PC-9 (cell line): Measurements from ENCODE around the gene POLD3. TPM values are rescaled to one million over a fixed set of nuclear protein-coding genes. Genes with fewer than 3 reads are reported as not detected.

Source experiments
- BruUV-seq: library from RNA; stranded (reverse); fragments of 400-500 nt; replicated peaks from 2 replicates; lab custom pipeline; 2021; lab: Mats Ljungman, UMichigan
- CTCF ChIA-PET: fragments of 300-600 bp; sonication (Branson Sonifier 250); formaldehyde crosslinking; loops from one replicate; lab custom pipeline; 2022; ENCODE audit warnings: antibody characterized with exemption; lab: Charles Lee
- POLR2A ChIA-PET: fragments of 300-600 bp; sonication (Branson Sonifier 250); formaldehyde crosslinking; loops from one replicate; lab custom pipeline; 2022; ENCODE audit warnings: antibody characterized with exemption; ENCODE audit not compliant: unreplicated experiment; lab: Charles Lee
- DNase-seq, 2 experiments: peaks; one replicate each; pipeline versions ENCODE4 v3.0.0 to v3.0.0-alpha.2; 2015 to 2022; ENCODE audit warnings: mixed read lengths in 1 of 2
- H2AFZ ChIP-seq: fragments of 200-600 bp; sonication (generic); 2 replicates; pipeline ENCODE4 v1.8.1; 2017; ENCODE audit warnings: antibody characterized with exemption
- H3F3A ChIP-seq: fragments of 200-600 bp; sonication (generic); 2 replicates; pipeline ENCODE4 v1.8.1; 2017; ENCODE audit warnings: antibody characterized with exemption, mild to moderate bottlenecking, low read depth; ENCODE audit not compliant: insufficient read depth
- H3K27ac ChIP-seq: fragments of 200-600 bp; sonication (generic); 2 replicates; pipeline ENCODE4 v1.6.1; 2016; ENCODE audit warnings: mixed run types
- H3K27me3 ChIP-seq: fragments of 200-600 bp; sonication (generic); 2 replicates; pipeline ENCODE4 v1.6.1; 2016; ENCODE audit warnings: low read depth, mixed run types; ENCODE audit not compliant: insufficient read depth
- H3K36me3 ChIP-seq: fragments of 200-600 bp; sonication (generic); 2 replicates; pipeline ENCODE4 v1.6.1; 2016; ENCODE audit warnings: low read depth, mixed run types
- H3K4me1 ChIP-seq: fragments of 200-600 bp; sonication (generic); replicated peaks from 2 replicates; pipeline ENCODE4 v1.6.1; 2016; ENCODE audit warnings: mixed run types; ENCODE audit not compliant: insufficient read depth
- H3K4me2 ChIP-seq: fragments of 200-600 bp; sonication (generic); 2 replicates; pipeline ENCODE4 v1.6.1; 2017; ENCODE audit warnings: mixed run types
- H3K4me3 ChIP-seq: fragments of 200-600 bp; sonication (generic); 2 replicates; pipeline ENCODE4 v1.6.1; 2016; ENCODE audit warnings: mixed run types
- H3K79me2 ChIP-seq: fragments of 200-600 bp; sonication (generic); 2 replicates; pipeline ENCODE4 v1.6.1; 2017; ENCODE audit warnings: low read depth, mixed run types
- H3K9me2 ChIP-seq: fragments of 200-600 bp; sonication (generic); 2 replicates; pipeline ENCODE4 v1.8.1; 2017; ENCODE audit warnings: mild to moderate bottlenecking; ENCODE audit not compliant: insufficient read depth
- H3K9me3 ChIP-seq: fragments of 200-600 bp; sonication (generic); 2 replicates; pipeline ENCODE4 v1.8.1; 2016; ENCODE audit warnings: low read depth; ENCODE audit not compliant: insufficient read depth
- H4K20me1 ChIP-seq: fragments of 200-600 bp; sonication (generic); 2 replicates; pipeline ENCODE4 v1.8.1; 2017; ENCODE audit not compliant: insufficient read depth
- CTCF ChIP-seq: fragments of 200-600 bp; sonication (generic); conservative IDR thresholded peaks from 2 replicates; pipeline ENCODE4 v1.6.1; 2017; ENCODE audit warnings: mixed run types, antibody characterized with exemption, mild to moderate bottlenecking, moderate library complexity
- EZH2 ChIP-seq: fragments of 200-600 bp; sonication (generic); IDR thresholded peaks from 2 replicates; pipeline ENCODE4 v1.8.0; 2017; ENCODE audit warnings: antibody characterized with exemption, low read depth
- intact Hi-C: fragments of 100-400 bp; cut with micrococcal nuclease; formaldehyde crosslinking; loops from one replicate; pipeline ENCODE4 v1.10.0; 2022; ENCODE audit not compliant: unreplicated experiment
- total RNA-seq: library from RNA; stranded (reverse); gene quantifications from 2 replicates; pipeline ENCODE4 v1.2.3, GENCODE V29; 2021

Gene POLD3
- total RNA-seq, 1 experiment from 2014 or later, result 44.1 TPM

- Histone ChIP-seq H3K4me2 (no peak overlapping the region), H3K27me3 (no peaks in the 10 kb centered on the region), H3K9me3 (no peaks in the 10 kb centered on the region), H3K9me2 (no peaks in the 10 kb centered on the region), H3K36me3 (0 out of 2 replicates have a peak, but pooled peaks cover 24% of the 10 kb centered on the region), H3K4me1 (no peaks in the 10 kb centered on the region), H3K79me2 (no peaks in the 10 kb centered on the region), H3K27ac (no peak overlapping the region), H4K20me1 (no peaks in the 10 kb centered on the region), H3K4me3 (no peak overlapping the region), H2AFZ (no peak overlapping the region), H3F3A (no peaks in the 10 kb centered on the region)
- no peak for TF ChIP-seq CTCF
- TF ChIP-seq EZH2, result no peak
- ChIA-PET CTCF (interaction anchor here (0.6 to 1.2 kb wide), 3 partner anchors 35 to 92 kb away, joined by 3 to 5 read pairs (median 4); no protein-coding TSS in a partner anchor), POLR2A (no interaction called here)
- DNase-seq, result no peak
- intact Hi-C loops, result no loop called here
- no TSS peak for BruUV-seq
Observed at GRCh38 chr11:74642912-74643311, 50.5 kb downstream of the POLD3 start.

- H3K9me3 ChIP-seq, result no peaks in the 10 kb centered on the region
- intact Hi-C loops, result no loop called here
- H3F3A ChIP-seq, result no peaks in the 10 kb centered on the region
- H4K20me1 ChIP-seq, result no peaks in the 10 kb centered on the region
- no peak overlapping the region for H3K4me2 ChIP-seq
- H3K4me3 ChIP-seq, result no peak overlapping the region
- no peaks in the 10 kb centered on the region for H3K79me2 ChIP-seq
- no peaks in the 10 kb centered on the region for H3K4me1 ChIP-seq
- no peak overlapping the region for H2AFZ ChIP-seq
- H3K27ac ChIP-seq, result no peak overlapping the region
- H3K36me3 ChIP-seq, result 0 out of 2 replicates have a peak, but pooled peaks cover 24% of the 10 kb centered on the region
- POLR2A ChIA-PET, result no interaction called here
- no peaks in the 10 kb centered on the region for H3K9me2 ChIP-seq
- BruUV-seq, result no TSS peak
- TF ChIP-seq EZH2 (no peak), CTCF (no peak)
- no peak for DNase-seq
- H3K27me3 ChIP-seq, result no peaks in the 10 kb centered on the region
- CTCF ChIA-PET, result no interaction called here
Observed at GRCh38 chr11:74644081-74644480, 51.7 kb downstream of the POLD3 start.

- Histone ChIP-seq H3K4me2 (no peak overlapping the region), H3K27me3 (no peaks in the 10 kb centered on the region), H3K36me3 (0 out of 2 replicates have a peak, but pooled peaks cover 10% of the 10 kb centered on the region), H3F3A (no peaks in the 10 kb centered on the region), H3K4me3 (no peak overlapping the region), H3K9me3 (no peaks in the 10 kb centered on the region), H2AFZ (no peak overlapping the region), H3K79me2 (no peaks in the 10 kb centered on the region), H4K20me1 (no peaks in the 10 kb centered on the region), H3K9me2 (no peaks in the 10 kb centered on the region), H3K27ac (no peak overlapping the region), H3K4me1 (no peaks in the 10 kb centered on the region)
- POLR2A ChIA-PET, result no interaction called here
- intact Hi-C loops, result no loop called here
- DNase-seq, result no peak
- no peak for TF ChIP-seq EZH2
- no peak for TF ChIP-seq CTCF
- CTCF ChIA-PET, result no interaction called here
- BruUV-seq, result no TSS peak
Observed at GRCh38 chr11:74646215-74646614, 53.8 kb downstream of the POLD3 start.
